GM12878 (cell line): ENCODE measurements around the gene ZNF592. TPM values are rescaled to one million over a fixed set of nuclear protein-coding genes. Genes with fewer than 3 reads are reported as not detected.

Experiments used
- ATAC-seq: fragments of 200-7000 bp; cut with Tn5 transposase; 3 replicates; pipeline ENCODE4 v1.9.1; 2020; ENCODE audit warnings: mild to moderate bottlenecking, moderate library complexity
- BruUV-seq: library from RNA; stranded (reverse); fragments of 400-500 nt; replicated peaks from 2 replicates; lab custom pipeline; 2021; lab: Mats Ljungman, UMichigan
- CTCF ChIA-PET: fragments of 300-600 bp; sonication (Branson Sonifier 250); formaldehyde crosslinking; extraction: SDS; loops from one replicate; lab custom pipeline; 2021; ENCODE audit warnings: inconsistent platforms; lab: Yijun Ruan, JAX
- POLR2A ChIA-PET: fragments of 350-600 bp; formaldehyde crosslinking; extraction: SDS; loops from one replicate; lab custom pipeline; 2021; ENCODE audit warnings: inconsistent platforms; lab: Charles Lee
- RAD21 ChIA-PET: fragments of 300-600 bp; sonication (Branson Sonifier 250); formaldehyde crosslinking; loops from one replicate; lab custom pipeline; 2023; ENCODE audit warnings: antibody characterized with exemption; ENCODE audit not compliant: unreplicated experiment; lab: Charles Lee
- SMC1A ChIA-PET: fragments of 300-600 bp; sonication (Branson Sonifier 250); formaldehyde crosslinking; loops from one replicate; lab custom pipeline; 2023; ENCODE audit not compliant: unreplicated experiment, uncharacterized antibody; lab: Charles Lee
- DNase-seq: peaks from one replicate; pipeline ENCODE4 v3.0.0-alpha.2; 2011; ENCODE audit warnings: low read depth, low spot score
- FAIRE-seq: peaks from 3 replicates; lab custom pipeline; 2011; peaks lifted over from hg19 to GRCh38; lab: Jason Lieb, UNC
- H2AFZ ChIP-seq: 2 replicates; pipeline ENCODE4 v1.6.0; 2011; ENCODE audit warnings: low read depth, low read length, control low read depth; ENCODE audit not compliant: control insufficient read depth
- H3K27ac ChIP-seq: 2 replicates; pipeline ENCODE4 v1.5.1; 2011; ENCODE audit warnings: control low read depth; ENCODE audit not compliant: control insufficient read depth, insufficient read depth
- H3K27me3 ChIP-seq, 2 experiments: replicated peaks in 1 of 2; 2 replicates each; pipeline versions ENCODE4 v1.6.0 to v1.6.1; 2011; ENCODE audit warnings: low read length in 1 of 2; ENCODE audit not compliant: control insufficient read depth in 2 of 2, insufficient read depth in 2 of 2
- H3K36me3 ChIP-seq, 2 experiments: 2 replicates each; pipeline ENCODE4 v1.5.1; 2011; ENCODE audit warnings: low read length in 1 of 2; ENCODE audit not compliant: control insufficient read depth in 2 of 2, insufficient read depth in 2 of 2
- H3K4me1 ChIP-seq: 2 replicates; pipeline ENCODE4 v1.6.1; 2011; ENCODE audit warnings: mild to moderate bottlenecking, low read length, moderate library complexity, mixed read lengths; ENCODE audit not compliant: control insufficient read depth, insufficient read depth
- H3K4me2 ChIP-seq: 2 replicates; pipeline ENCODE4 v1.6.0; 2011; ENCODE audit warnings: control low read depth; ENCODE audit not compliant: control insufficient read depth, insufficient read depth
- H3K4me3 ChIP-seq: fragments of 200-600 bp; sonication (generic); 2 replicates; pipeline ENCODE4 v1.5.1; 2016
- H3K79me2 ChIP-seq: 2 replicates; pipeline ENCODE4 v1.6.0; 2011; ENCODE audit warnings: low read length; ENCODE audit not compliant: control insufficient read depth, insufficient read depth
- H3K9ac ChIP-seq: 2 replicates; pipeline ENCODE4 v1.8.0; 2011; ENCODE audit warnings: low read length, control low read depth, mixed read lengths; ENCODE audit not compliant: control insufficient read depth, insufficient read depth
- H3K9me3 ChIP-seq: replicated peaks from 3 replicates; pipeline ENCODE4 v1.5.1; 2011; ENCODE audit warnings: mild to moderate bottlenecking, low read length; ENCODE audit not compliant: control insufficient read depth, insufficient read depth
- H4K20me1 ChIP-seq: 2 replicates; pipeline ENCODE4 v1.6.0; 2011; ENCODE audit not compliant: control insufficient read depth, insufficient read depth
- CBFB ChIP-seq: IDR thresholded peaks from 2 replicates; pipeline ENCODE4 v1.6.1; 2016; ENCODE audit warnings: antibody characterized with exemption, low read depth
- CBX5 ChIP-seq: sonication (generic); IDR thresholded peaks from 2 replicates; pipeline ENCODE4 v1.6.1; 2016; ENCODE audit warnings: low read depth, moderate library complexity, mild to moderate bottlenecking, inconsistent platforms
- DPF2 ChIP-seq: fragments of 450-650 bp; IDR thresholded peaks from 2 replicates; pipeline ENCODE4 v1.6.1; 2017; ENCODE audit warnings: mild to moderate bottlenecking
- GABPA ChIP-seq: IDR thresholded peaks from 2 replicates; pipeline ENCODE4 v1.6.1; 2014; ENCODE audit warnings: antibody characterized with exemption, low read depth, mild to moderate bottlenecking, inconsistent platforms
- HDGF ChIP-seq: fragments of 450-650 bp; IDR thresholded peaks from 2 replicates; pipeline ENCODE4 v1.6.1; 2016; ENCODE audit warnings: antibody characterized with exemption
- JUND ChIP-seq: IDR thresholded peaks from 2 replicates; pipeline ENCODE4 v1.6.1; 2012; ENCODE audit warnings: low read depth, mild to moderate bottlenecking, low read length, improper control_type of control experiment, moderate library complexity
- MXI1 ChIP-seq: fragments of 150-350 bp; IDR thresholded peaks from 2 replicates; pipeline ENCODE4 v1.6.1; 2011; ENCODE audit warnings: low read depth, mild to moderate bottlenecking, inconsistent platforms, low read length, improper control_type of control experiment
- POLR2AphosphoS2 ChIP-seq: IDR thresholded peaks from 2 replicates; pipeline ENCODE4 v1.6.1; 2011; ENCODE audit warnings: low read depth, mild to moderate bottlenecking, low read length, improper control_type of control experiment, moderate library complexity
- RAD51 ChIP-seq: fragments of 450-650 bp; IDR thresholded peaks from 2 replicates; pipeline ENCODE4 v1.6.1; 2016; ENCODE audit warnings: moderate library complexity, mild to moderate bottlenecking, inconsistent platforms
- STAT3 ChIP-seq: IDR thresholded peaks from 2 replicates; pipeline ENCODE4 v1.6.1; 2011; ENCODE audit warnings: low read depth, low read length, improper control_type of control experiment
- ZNF207 ChIP-seq: fragments of 450-650 bp; IDR thresholded peaks from 2 replicates; pipeline ENCODE4 v1.6.1; 2014; ENCODE audit warnings: antibody characterized with exemption, mild to moderate bottlenecking, borderline replicate concordance
- WGBS: methylation state at CpG from one replicate; pipeline ENCODE4 v1.1.6; 2016; ENCODE audit warnings: low lambda C conversion rate; ENCODE audit not compliant: insufficient replicate concordance, insufficient coverage; ENCODE audit errors: missing lambda C conversion rate; 5-methylcytosine and 5-hydroxymethylcytosine counted together
- in situ Hi-C: fragments of 300-500 bp; cut with MboI; formaldehyde crosslinking; loops from 9 replicates; pipeline ENCODE4 v1.14.3; 2018; ENCODE audit warnings: mixed read lengths
- intact Hi-C: fragments of 100-400 bp; cut with micrococcal nuclease; formaldehyde crosslinking; loops from one replicate; pipeline ENCODE4 v1.14.2; 2022; ENCODE audit not compliant: unreplicated experiment
- polyA plus RNA-seq, 11 experiments: library from polyadenylated mRNA; depleted of rRNA in 4 of 11; unstranded in 6 of 11; stranded (reverse) in 5 of 11; fragments of >200 nt; fragmentation: Nextera tagmentation in 4 of 11; fragmentation: Illumina TruSeq in 1 of 11; extraction: Ambion mirVana in 4 of 11; extraction: Trizol in 1 of 11; gene quantifications; 1 replicate in 1 of 11; 2 replicates in 10 of 11; pipeline versions ENCODE4 v1.2.1 to v1.2.3, GENCODE V29; 2011 to 2016; ENCODE audit warnings: inconsistent platforms in 2 of 11, missing spikeins in 2 of 11, low read depth in 1 of 11
- total RNA-seq, 4 experiments: library from RNA; depleted of rRNA in 3 of 4; stranded (reverse); fragments of >200 nt in 3 of 4; fragmentation: Illumina TruSeq in 1 of 4; extraction: Trizol in 1 of 4; gene quantifications; 2 replicates each; pipeline versions ENCODE4 v1.2.1 to v1.2.3, GENCODE V29; 2013 to 2021
- TF ChIP-seq, protein P1 (sequence below): fragments of 450-650 bp; IDR thresholded peaks from 2 replicates; pipeline ENCODE4 v1.6.1; 2017; ENCODE audit warnings: mild to moderate bottlenecking, moderate library complexity
- TF ChIP-seq, protein P2 (sequence below): fragments of 150-350 bp; IDR thresholded peaks from 2 replicates; pipeline ENCODE4 v1.6.1; 2014; ENCODE audit warnings: mild to moderate bottlenecking, low read depth, low read length

Gene ZNF592
- total and polyA plus RNA-seq, 10 of the 15 experiments (the other 5 are each of a cell fraction or from before 2014, with no cell fraction given), result 0.95 to 23.7 (median 8.6) TPM

DNA sequence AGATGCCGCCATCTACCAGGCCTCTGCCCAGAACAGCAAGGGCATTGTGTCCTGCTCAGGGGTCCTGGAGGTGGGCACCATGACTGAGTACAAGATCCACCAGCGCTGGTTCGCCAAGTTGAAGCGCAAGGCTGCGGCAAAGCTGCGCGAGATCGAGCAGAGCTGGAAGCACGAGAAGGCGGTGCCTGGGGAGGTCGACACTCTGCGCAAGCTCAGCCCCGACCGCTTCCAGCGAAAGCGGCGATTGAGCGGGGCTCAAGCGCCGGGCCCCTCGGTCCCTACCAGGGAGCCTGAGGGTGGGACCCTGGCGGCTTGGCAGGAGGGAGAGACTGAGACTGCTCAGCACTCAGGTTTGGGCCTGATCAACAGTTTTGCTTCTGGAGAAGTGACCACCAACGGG lies 91.3 kb downstream of the ZNF592 start (continued):
- TF ChIP-seq, protein P1, sequence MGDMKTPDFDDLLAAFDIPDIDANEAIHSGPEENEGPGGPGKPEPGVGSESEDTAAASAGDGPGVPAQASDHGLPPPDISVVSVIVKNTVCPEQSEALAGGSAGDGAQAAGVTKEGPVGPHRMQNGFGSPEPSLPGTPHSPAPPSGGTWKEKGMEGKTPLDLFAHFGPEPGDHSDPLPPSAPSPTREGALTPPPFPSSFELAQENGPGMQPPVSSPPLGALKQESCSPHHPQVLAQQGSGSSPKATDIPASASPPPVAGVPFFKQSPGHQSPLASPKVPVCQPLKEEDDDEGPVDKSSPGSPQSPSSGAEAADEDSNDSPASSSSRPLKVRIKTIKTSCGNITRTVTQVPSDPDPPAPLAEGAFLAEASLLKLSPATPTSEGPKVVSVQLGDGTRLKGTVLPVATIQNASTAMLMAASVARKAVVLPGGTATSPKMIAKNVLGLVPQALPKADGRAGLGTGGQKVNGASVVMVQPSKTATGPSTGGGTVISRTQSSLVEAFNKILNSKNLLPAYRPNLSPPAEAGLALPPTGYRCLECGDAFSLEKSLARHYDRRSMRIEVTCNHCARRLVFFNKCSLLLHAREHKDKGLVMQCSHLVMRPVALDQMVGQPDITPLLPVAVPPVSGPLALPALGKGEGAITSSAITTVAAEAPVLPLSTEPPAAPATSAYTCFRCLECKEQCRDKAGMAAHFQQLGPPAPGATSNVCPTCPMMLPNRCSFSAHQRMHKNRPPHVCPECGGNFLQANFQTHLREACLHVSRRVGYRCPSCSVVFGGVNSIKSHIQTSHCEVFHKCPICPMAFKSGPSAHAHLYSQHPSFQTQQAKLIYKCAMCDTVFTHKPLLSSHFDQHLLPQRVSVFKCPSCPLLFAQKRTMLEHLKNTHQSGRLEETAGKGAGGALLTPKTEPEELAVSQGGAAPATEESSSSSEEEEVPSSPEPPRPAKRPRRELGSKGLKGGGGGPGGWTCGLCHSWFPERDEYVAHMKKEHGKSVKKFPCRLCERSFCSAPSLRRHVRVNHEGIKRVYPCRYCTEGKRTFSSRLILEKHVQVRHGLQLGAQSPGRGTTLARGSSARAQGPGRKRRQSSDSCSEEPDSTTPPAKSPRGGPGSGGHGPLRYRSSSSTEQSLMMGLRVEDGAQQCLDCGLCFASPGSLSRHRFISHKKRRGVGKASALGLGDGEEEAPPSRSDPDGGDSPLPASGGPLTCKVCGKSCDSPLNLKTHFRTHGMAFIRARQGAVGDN, result no peak
- TF ChIP-seq ZNF207 (no peak), DPF2 (no peak)

DNA sequence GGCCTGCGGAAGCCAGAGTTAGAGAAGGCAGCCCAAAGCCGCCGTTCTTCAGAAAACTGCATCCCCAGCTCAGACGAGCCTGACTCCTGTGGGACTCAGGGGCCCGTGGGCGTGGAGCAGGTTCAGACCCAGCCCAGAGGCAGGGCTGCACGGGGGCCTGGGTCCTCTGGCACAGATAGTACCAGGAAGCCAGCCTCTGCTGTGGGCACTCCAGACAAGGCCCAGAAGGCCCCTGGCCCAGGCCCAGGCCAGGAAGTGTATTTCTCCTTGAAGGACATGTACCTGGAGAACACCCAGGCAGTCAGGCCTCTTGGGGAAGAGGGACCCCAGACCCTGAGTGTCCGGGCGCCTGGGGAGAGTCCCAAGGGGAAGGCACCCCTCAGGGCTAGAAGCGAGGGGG lies 91.9 kb downstream of the ZNF592 start:
- Histone ChIP-seq H3K27ac (no peak overlapping the region), H3K36me3 (no peaks in the 10 kb centered on the region), H3K4me2 (no peak overlapping the region), H3K9me3 (no peaks in the 10 kb centered on the region), H2AFZ (no peak overlapping the region), H3K4me3 (no peak overlapping the region), H3K79me2 (no peaks in the 10 kb centered on the region), H3K4me1 (no peaks in the 10 kb centered on the region), H3K27me3 (peaks cover 0 to 5% of the 10 kb centered on the region in 2 experiments; a peak in 2 of 4 replicates), H3K9ac (no peak overlapping the region), H4K20me1 (no peaks in the 10 kb centered on the region)
- no TSS peak for BruUV-seq
- no peak for DNase-seq
- RAD21 ChIA-PET, result no interaction called here
- no peak for FAIRE-seq
- CTCF ChIA-PET, result no interaction called here
- POLR2A ChIA-PET, result no interaction called here
- in situ Hi-C loops, result no loop called here
- WGBS, result 33% methylated on average over 10 of the region's 10 CpGs
- ATAC-seq, result no peak
- SMC1A ChIA-PET, result no interaction called here
- intact Hi-C loops, result loop anchor here (10.0 kb wide), 1 partner anchor 205 kb away; no protein-coding TSS in a partner anchor
- TF ChIP-seq HDGF, result no peak
- TF ChIP-seq, protein P2, sequence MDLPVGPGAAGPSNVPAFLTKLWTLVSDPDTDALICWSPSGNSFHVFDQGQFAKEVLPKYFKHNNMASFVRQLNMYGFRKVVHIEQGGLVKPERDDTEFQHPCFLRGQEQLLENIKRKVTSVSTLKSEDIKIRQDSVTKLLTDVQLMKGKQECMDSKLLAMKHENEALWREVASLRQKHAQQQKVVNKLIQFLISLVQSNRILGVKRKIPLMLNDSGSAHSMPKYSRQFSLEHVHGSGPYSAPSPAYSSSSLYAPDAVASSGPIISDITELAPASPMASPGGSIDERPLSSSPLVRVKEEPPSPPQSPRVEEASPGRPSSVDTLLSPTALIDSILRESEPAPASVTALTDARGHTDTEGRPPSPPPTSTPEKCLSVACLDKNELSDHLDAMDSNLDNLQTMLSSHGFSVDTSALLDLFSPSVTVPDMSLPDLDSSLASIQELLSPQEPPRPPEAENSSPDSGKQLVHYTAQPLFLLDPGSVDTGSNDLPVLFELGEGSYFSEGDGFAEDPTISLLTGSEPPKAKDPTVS, result no peak
- no peak for TF ChIP-seq MXI1
- no peak for TF ChIP-seq POLR2AphosphoS2
- TF ChIP-seq, protein P1, result no peak
- TF ChIP-seq CBFB, result no peak
- TF ChIP-seq JUND, result no peak
- no peak for TF ChIP-seq STAT3
- no peak for TF ChIP-seq CBX5
- TF ChIP-seq RAD51, result no peak
- TF ChIP-seq GABPA, result no peak
